Activated CD8-positive, alpha-beta memory T cell treated with anti-CD3 and anti-CD28 coated beads for 48 hours (primary cell): Measurements from ENCODE around the gene MEF2A.

Experiments
- DNase-seq, 3 experiments: peaks; one replicate each; pipeline ENCODE4 v3.0.0-alpha.2; 2020; ENCODE audit warnings: low read depth in 2 of 3, low spot score in 2 of 3

Gene MEF2A

DNA sequence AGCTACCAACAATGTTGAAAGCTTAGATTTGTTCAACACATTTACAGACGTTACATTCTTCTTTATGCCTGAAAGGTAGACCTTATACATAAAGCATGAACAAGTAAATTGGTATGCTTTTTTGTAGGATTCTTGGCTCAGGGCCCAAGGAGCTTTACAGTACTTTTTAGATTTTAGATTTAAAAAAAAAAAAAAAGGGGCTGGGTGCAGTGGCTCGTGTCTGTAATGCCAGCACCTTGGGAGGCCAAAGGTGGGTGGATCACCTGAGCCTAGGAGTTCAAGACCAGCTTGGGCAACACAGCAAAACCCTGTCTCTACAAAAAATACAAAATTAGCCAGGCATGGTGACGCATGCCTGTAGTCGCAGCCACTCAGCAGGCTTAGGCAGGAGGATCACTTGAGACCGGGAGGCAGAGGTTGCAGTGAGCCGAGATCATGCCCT lies 39.7 kb downstream of the MEF2A start:
- DNase-seq = no peak

DNA sequence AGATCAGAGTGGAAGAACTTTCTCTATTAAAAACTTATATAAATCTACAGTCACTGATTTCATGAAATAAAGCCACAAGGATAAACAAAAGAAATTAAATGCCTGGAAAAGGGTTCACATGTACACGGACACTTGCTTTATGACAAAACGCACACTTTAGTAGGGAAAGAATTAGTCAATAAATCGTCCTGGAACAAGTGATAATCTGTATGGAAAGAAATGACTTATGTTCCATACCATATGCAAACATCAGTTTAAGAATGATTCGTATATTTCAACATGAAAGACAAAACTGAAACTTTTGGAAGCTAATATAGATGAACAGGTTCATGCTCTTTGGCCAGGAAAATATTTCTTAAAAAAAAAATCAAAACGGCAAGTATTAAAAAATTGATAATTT lies 40.2 kb downstream of the MEF2A start:
- no peak for DNase-seq

DNA sequence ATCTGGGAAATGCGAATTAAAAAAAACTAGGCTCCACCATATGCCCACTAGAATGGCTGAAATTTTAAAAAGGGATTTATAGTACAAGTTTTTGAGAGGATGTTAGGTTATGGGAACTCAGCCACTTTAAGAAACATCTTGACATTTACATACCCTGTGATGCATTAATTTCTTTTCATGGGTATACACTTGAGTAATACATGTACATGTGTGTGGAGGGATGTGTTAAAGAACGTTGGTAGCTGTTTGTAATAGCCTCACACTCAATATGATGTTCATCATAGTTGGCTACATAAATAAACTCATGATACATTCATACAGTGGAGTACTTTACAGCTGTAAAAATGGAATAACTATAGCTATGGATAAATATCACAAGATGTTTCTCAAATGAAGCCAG lies 40.9 kb downstream of the MEF2A start:
- DNase-seq = no peak

DNA sequence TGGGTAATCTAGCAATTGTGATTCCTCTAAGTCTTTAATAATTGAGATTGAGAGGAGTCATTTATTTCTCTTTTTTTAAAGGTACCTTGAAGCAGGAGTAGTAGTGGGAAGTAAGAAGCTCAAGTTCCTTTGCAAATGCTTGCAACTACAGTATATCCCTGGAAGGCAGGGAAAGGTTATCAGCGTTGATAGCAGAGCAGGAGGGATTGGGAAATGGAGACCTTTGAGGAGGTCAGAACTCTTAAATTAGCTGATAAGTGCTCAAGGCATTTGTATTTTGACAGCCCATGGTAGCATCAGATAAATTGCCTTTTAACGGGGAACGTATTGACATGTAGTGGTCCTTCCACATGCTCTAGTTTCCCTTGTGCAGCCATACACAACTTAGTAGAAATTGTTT lies 47.7 kb downstream of the MEF2A start:
- DNase-seq = no peak

DNA sequence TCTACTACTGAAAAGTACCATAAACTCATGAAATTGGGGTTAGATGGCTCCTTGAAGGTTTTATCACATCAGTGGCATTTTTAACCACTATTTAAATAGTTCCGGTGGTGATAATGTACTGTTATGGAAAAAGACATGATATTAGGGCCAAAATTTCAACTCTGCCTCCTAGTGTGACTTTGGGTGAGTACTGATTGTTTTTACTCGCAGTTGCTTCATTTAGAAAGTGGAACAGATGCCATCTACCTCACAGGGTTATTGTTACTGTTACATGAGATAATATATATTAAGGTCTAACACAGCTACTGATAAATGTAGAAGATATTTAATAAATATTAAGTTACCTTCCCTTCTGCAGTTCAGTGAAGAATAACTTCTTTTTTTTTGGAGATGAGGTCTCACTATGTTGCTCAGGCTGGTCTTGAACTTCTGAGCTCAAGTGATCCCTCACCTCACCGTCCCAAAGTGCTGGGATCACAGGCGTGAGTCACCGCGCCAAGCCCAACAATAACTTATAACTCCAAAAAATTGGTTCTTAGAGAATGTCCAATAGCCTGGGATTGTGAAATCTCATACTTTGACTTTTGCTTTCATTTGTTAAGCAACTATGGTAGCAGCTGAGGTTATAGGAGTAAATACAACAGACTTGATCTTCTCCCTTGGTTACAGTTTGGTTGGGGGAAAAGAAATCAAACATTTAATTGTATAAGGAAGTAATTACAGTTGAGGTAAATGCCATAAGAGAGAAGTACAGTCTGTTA lies 48.3 kb downstream of the MEF2A start:
- no peak for DNase-seq

DNA sequence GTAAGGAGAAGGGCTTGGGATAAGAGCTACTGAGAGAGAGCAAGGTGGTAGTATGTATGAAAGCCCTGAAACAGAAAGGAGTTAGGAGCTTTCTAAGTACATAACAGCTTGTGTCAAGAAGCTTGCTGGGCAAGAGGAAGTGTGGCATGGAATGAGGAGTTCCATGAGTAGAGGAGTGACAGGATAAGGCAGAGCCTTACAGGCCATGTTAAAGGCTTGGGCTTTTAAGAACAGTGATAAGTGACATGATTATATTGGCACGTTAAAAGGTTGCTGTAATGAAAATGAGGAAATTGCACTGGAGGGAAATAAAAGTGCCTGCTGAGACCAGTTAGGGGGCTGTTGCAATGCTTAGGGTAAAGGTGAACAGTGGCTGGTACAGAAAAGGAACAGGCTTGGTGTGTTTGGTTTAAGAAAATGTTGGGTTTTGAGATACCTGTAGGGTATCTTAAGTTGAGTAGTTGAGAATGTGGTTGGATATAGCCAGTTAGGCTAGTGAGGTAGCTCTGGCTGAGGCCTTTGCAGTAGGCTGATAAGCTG lies 49.0 kb downstream of the MEF2A start:
- DNase-seq = no peak

DNA sequence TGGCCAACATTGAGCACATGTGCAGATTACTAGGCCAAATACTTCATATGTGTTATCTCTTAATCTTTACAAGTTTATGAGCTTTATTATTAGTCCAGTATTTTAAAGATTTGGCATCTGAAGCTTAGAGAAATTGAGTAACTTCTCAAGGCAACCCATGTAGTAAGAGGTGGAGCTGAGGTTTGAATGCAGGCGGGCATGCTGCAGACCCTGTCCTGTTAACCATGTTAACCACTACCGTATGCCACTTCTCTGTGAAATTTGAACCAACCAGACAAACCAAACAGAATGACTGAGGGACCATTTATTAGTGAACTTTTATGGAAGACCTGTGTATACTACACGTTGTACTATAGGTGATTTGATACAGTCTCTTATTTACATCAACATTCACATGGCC lies 49.7 kb downstream of the MEF2A start:
- no peak for DNase-seq

DNA sequence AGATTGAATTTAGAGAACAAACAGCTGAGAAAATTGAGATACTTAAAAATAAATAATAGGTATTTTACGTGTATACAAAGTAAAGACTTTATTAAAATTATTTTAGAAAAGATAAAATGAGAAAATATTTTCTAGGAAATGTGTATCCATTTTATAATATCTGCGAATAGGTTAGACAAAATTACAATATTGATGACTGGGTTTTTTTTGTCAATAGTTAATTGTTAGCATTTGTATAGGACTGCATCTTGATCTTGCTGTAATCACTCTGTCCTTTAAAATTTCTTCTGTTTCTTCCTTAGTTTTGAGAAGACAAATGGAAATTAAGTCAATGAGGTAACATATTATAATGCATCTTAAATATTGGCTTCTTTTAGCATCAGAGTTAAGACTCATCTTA lies 50.3 kb downstream of the MEF2A start:
- no peak for DNase-seq

DNA sequence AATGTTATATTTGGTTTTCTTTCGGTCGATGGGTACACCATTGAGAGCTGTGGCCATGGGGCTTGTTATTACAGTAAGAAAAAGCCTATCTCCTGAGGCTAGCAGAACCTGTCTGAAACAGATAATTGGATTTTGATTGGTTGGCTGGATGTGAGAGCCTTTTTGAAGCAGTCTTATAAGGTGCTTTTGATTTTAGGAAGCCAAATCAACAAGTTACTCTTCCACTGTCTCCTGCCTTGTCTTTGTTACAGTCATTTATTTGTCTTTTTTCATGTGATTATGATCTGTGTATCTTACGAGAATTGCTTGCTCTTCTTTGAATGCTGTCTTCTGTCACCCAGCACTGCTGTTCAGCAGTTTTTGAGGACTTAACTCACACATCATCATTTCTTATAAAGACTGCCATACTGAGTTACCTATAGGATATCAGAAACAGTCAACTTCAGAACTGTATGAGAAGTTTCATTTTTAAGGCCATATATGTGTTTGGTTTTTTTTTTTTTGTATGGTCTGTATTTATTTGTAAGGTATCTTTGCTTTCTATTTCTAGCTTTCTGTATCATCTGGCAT lies 51.1 kb downstream of the MEF2A start:
- DNase-seq = no peak

DNA sequence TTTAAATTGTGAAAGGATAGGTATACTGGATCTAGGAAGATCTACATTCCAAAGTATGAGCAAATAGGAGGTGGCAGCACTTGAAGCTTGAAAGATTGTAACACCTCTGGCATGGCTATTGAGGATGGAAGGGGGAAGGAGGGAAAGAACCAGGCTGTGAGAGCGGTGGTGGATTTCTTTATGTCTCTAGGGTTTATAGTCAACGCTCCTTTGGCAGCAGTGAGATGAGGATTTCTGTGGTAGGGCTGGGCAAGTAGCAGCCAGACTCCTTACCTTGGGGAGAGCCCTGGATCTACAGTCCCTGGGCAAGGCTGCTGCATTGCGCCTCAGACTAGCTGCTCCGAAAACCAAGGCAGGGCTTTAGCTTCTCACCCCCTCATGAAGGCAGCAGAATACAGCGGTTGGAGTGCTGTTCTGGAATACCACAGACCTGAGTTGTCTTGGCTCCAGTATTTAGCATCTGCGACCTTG lies 53.2 kb downstream of the MEF2A start:
- DNase-seq = no peak

DNA sequence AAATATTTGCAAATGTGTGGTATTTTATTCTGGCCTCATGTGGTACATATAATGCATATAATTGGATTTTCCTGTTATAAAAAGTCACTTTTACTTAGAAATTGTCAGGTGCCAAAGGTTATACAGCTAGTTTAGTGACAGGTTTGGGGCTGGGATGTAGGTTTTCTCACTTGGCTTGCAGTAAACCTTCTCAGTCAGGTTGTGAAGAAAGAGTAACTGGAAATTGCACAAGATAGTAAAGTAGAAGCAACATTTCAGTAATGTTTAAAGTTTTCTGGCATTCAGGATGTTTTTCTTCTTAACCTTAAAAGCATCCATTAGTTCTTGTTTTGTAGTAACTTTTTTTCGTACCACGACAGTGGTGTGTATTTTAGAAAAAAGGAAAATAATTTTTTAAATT lies 53.9 kb downstream of the MEF2A start:
- DNase-seq = no peak

DNA sequence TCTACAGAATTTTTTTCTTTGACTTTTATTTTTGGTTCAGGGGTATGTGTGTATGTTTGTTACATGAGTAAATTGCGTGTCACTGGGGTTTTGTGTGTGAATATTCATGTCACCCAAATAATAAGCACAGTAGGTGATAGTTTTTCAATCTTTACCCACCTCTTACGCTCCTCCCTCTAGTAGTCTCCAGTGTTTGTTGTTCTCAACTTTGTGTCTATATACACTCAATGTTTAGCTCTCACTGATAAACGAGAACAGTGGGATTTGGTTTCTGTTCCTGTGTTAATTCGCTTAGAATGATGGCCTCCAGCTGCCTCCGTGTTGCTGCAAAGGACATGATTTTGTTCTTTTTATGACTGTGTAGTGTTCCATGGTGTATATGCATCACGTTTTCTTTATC lies 54.4 kb downstream of the MEF2A start:
- no peak for DNase-seq

DNA sequence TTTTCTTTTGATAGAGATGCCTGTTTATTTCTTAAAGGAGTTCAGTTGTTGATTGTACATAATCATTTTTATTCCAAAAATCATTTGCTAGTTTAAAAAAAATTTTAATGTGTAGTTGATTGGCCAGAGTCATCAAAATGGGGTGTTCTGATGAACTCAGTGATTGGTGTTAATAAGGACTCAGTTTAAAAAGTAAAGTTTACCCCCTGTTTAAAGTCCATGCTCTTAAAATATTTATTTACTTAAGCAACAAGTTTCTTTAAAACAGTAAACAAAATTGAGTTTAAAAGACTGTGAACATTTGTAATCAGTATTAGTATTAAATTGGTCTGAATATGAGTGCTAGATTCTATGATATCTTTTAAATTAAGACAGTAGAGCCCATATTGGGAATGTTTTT lies 56.0 kb downstream of the MEF2A start:
- no peak for DNase-seq

DNA sequence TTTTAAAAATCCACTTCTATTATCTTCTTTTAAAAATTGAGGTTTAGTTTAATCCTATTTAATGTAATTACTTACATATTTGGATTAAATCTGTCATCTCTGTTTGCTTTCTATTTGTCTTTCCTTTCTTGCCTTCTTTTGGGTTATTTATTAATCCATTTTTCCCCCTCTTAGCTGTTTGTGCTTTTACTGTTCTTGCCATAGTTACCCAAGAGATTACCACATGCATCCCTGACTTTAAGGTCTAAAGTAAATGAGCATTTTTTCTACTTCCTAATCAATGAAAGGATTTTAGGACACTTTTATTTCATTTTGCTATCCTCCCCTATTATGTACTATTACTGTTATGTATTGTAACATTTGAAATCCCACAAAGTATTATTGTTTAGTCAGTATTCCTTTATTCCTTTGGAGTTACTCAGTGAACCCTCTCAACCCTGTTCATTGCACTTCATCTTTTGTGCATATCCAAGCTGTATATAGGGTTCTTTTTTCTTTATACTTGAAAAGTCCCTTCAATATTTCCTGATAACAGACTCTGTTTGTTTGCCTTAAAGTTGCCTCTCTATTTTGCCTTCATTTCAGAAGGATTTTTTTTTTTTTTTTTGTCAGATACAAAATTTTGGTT lies 62.7 kb downstream of the MEF2A start:
- DNase-seq = no peak

DNA sequence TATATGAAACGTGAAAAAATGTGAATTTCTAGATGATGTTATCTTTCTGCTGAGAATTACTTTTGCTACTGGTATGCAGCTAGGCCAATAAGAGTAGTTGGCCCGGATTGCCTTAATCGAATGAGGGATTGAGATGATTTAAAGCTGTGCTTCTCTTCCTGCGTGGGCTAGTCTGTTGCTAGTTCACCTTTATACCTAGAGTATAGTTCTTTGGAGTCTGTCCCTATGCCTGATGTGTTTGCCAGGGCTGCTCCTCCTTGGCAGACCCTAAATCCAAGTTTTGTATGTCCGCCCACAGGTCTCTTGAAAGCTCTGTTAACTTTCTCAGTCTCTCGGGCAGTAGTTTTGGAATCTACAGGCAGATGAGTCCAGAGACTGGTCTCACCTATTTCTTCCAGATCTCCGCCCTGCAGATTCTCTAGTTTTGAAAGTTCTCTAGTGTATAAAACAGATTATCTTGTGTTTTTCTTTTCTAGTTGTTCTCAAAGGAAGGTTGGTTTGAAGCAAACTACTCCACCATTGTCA lies 64.9 kb downstream of the MEF2A start:
- DNase-seq = no peak

DNA sequence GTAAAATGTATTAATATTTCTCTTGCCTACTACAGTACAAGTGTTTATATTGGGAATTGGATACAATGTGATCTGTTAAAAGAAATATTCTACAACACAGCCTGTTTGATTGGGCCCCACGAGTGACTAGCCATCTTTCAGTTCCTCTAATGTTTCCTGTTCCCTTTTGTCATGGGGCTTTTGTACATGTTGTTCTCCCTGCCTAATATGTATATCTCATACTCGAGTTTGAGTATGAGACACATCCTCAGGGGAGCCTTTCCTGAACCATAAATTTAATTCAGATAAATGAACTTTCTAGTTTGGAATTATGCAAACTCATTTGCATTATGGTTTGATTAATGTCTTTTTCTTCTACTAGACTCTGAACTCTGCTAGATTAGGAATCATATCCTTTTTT lies 65.5 kb downstream of the MEF2A start:
- no peak for DNase-seq

DNA sequence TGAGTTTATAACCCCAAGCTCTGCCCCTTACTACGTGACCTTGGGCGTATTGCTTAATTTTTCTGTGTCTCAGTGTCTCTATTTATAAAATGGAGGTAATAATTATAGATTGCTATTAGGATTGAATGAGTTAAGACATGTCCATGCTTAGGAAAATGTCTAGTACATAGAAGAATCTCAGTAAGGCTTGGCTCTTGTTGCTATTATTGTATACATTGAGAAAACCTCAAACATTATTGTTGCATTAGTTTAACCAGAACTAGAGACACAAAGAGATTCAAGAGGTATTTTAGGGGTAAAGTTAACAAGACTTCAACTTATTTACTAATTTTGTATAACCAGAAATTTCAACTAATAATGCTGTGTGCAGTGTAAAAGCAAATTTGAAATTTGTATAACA lies 66.7 kb downstream of the MEF2A start:
- DNase-seq = no peak

DNA sequence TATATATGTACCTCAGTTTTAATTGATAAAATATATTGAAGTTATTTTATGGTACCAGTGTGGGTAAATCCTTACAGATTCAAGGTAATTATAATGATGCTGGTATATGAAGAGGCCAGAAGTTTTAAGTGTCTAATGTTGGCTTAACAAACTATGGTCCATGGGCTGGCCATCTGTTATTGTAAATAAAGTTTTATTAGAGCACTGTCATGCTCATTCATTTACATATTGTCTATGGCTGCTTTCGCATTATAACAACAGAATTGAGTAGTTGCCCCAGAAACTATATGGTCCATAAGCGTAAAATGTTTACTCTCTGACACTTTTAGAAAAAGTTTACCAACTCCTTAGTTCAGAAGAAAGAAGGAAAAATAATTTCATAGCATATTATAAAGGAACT lies 67.9 kb downstream of the MEF2A start:
- DNase-seq = no peak

DNA sequence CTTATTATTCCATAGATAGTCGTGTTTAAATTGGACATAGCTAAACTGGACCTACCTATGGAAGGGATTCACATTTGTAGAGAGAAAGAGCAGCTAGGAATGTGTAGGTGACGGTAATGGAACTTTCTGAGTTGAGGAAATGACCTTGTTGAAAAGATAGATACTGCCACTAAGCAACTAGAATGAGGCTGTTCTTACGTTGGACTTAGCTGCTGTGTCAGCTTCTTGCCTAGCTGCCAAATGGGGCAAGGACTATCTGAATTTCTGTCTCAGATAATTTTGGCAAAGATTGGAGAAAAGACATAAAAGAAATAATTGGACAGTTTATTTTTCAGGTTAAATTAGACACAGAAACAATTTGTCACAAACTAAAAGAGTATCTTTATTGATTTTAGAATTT lies 68.8 kb downstream of the MEF2A start:
- no peak for DNase-seq

DNA sequence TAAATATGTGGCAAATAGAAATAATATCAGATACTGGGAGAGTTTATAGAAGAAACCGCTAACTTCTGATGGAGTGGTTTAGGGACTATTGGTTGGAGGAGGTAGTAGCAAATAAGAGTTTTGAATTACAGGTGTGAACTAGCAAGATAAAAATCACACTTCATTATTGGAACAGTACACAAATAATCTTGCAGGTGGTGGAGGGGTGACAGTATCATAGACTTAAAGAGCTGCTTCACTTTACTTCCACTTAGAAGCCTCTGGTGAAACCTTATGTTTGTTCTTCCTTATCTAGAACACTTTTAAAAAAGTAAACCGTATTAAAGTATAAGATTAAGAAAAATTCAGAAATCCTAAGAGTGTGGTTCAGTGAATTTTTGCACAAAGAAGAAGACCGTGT lies 69.4 kb downstream of the MEF2A start:
- no peak for DNase-seq

DNA sequence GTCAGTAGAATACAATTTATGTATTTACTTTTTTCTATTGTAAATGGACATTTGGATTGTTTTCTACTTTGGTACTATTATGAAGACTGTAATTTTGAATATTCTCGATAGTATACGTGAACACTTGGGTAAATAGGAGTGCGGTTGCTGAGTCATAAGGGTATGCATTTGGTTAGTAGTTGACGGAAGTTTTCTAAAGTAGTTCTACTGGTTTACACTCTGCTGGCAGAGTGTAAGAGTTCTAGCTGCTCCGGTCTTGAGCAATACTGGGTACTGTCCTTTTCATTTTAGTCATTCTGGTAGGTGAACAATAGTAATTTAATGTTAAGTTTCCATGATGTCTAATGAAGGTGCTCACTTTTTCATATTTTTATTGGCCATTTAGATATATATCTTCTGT lies 70.0 kb downstream of the MEF2A start:
- DNase-seq = no peak

DNA sequence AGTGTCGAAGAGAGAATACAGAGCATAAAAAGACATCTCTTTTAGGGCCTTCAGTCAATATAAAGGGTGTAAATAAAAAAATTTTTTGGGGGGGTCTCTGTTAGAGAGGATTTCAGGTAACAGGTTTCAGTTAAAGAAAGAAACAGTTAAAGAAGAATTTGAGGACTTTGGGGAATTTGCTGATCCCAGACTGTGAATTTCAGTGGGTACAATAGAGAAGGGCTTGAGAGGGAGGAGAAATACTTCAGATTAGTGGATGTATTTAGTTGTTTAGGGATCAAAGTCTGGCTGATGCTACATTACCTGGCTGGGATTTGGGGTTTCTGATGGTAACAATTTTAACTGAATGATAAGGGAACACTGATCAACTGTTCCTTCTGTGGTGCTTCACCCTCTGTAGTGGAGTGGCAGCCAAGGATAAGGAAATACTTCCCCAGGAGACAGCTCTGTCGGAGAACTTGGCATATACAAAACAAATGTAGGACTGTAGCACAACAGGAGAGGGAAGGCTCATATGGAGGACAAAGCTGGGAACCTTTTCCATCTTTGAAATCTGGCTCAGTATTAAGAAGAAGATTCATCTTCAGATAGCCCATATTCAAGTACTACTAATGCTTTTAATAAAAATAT lies 79.2 kb downstream of the MEF2A start:
- no peak for DNase-seq
